Stimulated activated CD4-positive, alpha-beta T cell treated with anti-CD3 and anti-CD28 coated beads, Interleukin-2, amount 100 ng/mL, for 48 hours (primary cell): Measurements from ENCODE around the gene PSMD5.

Experiments used
- DNase-seq, 2 donors: peaks; one replicate each; pipeline ENCODE4 v3.0.0-alpha.2; 2020

Gene PSMD5

GRCh38 chr9:120842685-120843485, at the start of gene PSMD5:
Gene PSMD5 (minus strand): TSS chr9:120842922. CDS start chr9:120842909, 13 bp downstream.
- DNase-seq: peak; percentile 92

- no peak for DNase-seq
Measured at GRCh38 chr9:120891884-120892747, 49.4 kb upstream of the PSMD5 start.

- no peak for DNase-seq
Measured at GRCh38 chr9:120891245-120891883, 48.6 kb upstream of the PSMD5 start.

- no peak for DNase-seq
Measured at GRCh38 chr9:120890320-120891244, 47.9 kb upstream of the PSMD5 start.

DNA sequence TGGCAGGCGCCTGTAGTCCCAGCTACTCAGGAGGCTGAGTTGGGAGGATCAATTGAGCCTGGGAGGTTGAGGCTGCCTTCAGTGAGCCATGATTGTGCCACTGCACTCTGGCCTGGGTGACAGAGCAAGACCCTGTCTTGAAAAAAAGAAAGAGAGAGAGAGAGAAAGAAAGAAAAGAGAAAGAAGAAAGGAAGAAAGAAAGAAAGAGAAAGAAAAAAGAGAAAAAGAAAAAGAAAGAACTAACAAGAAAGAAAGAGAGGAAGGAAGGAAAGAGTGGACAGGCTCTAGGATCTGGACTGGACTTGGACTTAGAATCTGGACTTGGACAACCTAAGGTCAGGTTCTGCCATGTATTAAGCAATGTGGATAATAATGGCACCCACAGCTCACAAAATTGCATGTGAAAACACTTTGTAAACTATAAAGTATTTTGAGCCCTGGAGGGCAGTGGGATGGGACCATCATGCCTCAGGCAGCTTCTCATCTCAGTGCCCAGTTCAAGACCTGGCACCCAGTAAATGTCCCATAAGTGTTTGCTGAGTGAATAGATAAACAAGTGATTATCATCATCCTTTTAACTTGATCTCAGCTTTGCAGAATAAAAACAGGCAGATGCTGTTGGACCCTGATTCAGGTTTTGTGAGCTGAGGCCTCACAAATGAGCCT, 47.0 kb upstream of the PSMD5 start:
- no peak for DNase-seq

GRCh38 chr9:120888626-120889025, 45.9 kb upstream of the PSMD5 start:
- DNase-seq: no peak

DNA sequence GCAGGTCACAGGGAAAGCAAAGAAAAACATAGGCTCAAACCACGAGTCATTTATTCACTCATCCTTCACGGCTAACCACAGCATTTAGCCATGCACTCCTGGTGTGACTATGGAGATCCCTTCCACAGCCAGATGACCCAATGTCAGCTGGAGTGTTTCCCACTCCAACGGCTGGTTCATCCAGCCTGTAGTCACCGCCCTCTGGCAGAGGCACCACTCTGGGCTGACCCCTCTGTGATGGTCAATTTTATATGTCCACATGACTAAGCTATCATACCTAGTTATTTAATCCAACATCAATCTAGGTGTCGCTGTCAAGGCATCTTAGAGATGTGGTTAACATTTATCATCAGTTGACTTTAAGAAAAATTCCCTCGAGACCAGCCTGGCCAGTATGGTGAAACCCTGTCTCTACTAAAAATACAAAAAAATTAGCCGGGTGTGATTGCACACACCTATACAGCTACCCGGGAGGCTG, 43.8 kb upstream of the PSMD5 start:
- DNase-seq: no peak

- no peak for DNase-seq
Measured at GRCh38 chr9:120885958-120886357, 43.2 kb upstream of the PSMD5 start.

- no peak for DNase-seq
Measured at GRCh38 chr9:120885457-120885856, 42.7 kb upstream of the PSMD5 start.

DNA sequence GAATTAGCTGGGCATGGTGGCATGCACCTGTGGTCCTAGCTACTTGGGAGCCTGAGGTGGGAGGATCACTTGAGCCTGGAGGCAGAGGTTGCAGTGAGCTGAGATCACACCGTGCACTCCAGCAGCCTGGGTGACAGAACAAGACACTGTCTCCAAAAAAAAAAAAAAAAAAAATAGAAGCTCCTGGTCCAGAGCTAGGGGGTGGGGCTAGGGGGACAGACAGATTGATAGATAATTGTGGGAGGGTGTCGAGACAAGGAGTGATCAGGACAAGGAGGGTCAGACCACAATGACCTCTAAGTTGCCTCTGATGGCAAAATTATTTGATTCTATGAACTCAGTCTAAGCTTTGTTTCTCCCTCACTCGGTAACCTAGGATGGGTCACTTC, 40.9 kb upstream of the PSMD5 start:
- no peak for DNase-seq

DNA sequence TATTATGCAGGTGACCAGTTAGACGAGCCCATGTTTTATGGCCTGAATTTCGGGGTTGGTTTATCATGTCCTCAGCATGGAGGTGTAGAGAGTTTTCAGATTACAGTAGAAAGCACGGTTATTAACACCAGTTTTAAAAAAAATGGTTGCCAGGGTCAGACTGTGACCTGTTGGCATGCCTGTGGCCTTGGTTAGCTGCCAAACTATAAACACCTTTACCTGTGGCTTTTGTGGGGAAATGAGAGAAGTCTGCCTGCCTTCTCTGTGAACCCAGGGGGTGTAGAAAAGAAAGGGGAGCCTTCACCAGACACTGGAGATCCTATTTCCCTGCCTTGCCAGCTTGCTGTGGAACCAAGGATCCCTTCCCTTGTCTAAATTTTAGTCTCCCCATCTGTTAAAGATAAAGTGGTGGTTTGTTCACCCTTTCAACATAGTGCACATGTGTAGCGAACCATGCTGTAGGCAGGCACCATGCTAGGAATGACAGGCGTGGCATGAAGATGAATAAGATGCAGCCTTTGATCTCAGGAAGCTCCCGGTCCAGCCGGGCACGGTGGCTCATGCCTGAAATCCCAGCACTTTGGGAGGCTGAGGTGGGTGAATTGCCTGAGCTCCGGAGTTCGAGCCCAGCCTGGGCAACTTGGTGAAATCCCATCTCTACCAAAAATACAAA, 40.3 kb upstream of the PSMD5 start:
- DNase-seq: no peak

- DNase-seq: no peak
Measured at GRCh38 chr9:120879446-120879845, 36.7 kb upstream of the PSMD5 start.

GRCh38 chr9:120878188-120879130, 35.7 kb upstream of the PSMD5 start:
- DNase-seq: no peak

GRCh38 chr9:120877276-120878034, 34.7 kb upstream of the PSMD5 start:
- DNase-seq: peak; percentile 75 to 77

- DNase-seq: no peak
Measured at GRCh38 chr9:120876842-120877240, 34.1 kb upstream of the PSMD5 start, which contains the start of gene PHF19. Gene PHF19 (minus strand): TSS chr9:120877188. CDS start chr9:120874741, 2,447 bp downstream.

GRCh38 chr9:120875954-120876841, 33.5 kb upstream of the PSMD5 start:
- peak; percentile 82 to 83 for DNase-seq

DNA sequence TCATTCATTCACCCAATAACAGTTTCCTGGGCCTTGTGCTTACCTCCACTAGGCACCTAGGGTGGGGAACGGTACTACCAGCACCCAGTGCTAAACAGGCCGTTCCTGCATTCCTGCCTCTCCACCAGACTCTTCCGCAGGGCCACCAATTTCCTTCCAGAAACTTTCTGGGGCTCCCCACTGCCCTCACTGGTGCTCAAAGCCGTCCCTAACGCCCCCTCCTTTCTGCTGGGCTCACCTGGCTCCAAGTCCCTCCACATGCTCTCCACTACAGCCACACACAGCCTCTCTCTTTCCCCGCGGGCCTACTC, 32.9 kb upstream of the PSMD5 start:
- DNase-seq: no peak

- no peak for DNase-seq
Measured at GRCh38 chr9:120875195-120875565, 32.5 kb upstream of the PSMD5 start.
